Ishikawa (cell line): ENCODE measurements around the gene LCN15.
A peak's percentile ranks its signal among the peaks of the same experiment; 100 is the strongest.

Experiments used
- CEBPB ChIP-seq: IDR thresholded peaks from 2 replicates; pipeline ENCODE4 v1.6.1; 2012
- CREB1 ChIP-seq: IDR thresholded peaks from 2 replicates; pipeline ENCODE4 v1.6.1; 2012; ENCODE audit warnings: low read depth
- EGR1 ChIP-seq: IDR thresholded peaks from 2 replicates; pipeline ENCODE4 v1.6.1; 2012
- EP300 ChIP-seq: IDR thresholded peaks from 2 replicates; pipeline ENCODE4 v1.6.1; 2012; ENCODE audit warnings: borderline replicate concordance
- NFIC ChIP-seq: IDR thresholded peaks from 2 replicates; pipeline ENCODE4 v1.6.1; 2012
- RAD21 ChIP-seq: IDR thresholded peaks from 2 replicates; pipeline ENCODE4 v1.6.1; 2012; ENCODE audit warnings: low read depth
- TAF1 ChIP-seq: IDR thresholded peaks from 2 replicates; pipeline ENCODE4 v1.6.1; 2012; ENCODE audit warnings: low read depth, mild to moderate bottlenecking
- TCF12 ChIP-seq: IDR thresholded peaks from 2 replicates; pipeline ENCODE4 v1.6.1; 2012; ENCODE audit warnings: low read depth
- TEAD4 ChIP-seq: IDR thresholded peaks from 2 replicates; pipeline ENCODE4 v1.6.1; 2012
- YY1 ChIP-seq: IDR thresholded peaks from 2 replicates; pipeline ENCODE4 v1.6.1; 2012; ENCODE audit warnings: low read depth
- ZBTB7A ChIP-seq: IDR thresholded peaks from 2 replicates; pipeline ENCODE4 v1.6.1; 2012; ENCODE audit warnings: low read depth
- TF ChIP-seq, protein P1 (sequence below): IDR thresholded peaks from 2 replicates; pipeline ENCODE4 v1.6.1; 2012; ENCODE audit warnings: low read depth, mild to moderate bottlenecking
- TF ChIP-seq, protein P2 (sequence below): IDR thresholded peaks from 2 replicates; pipeline ENCODE4 v1.6.1; 2012
- TF ChIP-seq, protein P3 (sequence below): IDR thresholded peaks from 2 replicates; pipeline ENCODE4 v1.6.1; 2012

DNA sequence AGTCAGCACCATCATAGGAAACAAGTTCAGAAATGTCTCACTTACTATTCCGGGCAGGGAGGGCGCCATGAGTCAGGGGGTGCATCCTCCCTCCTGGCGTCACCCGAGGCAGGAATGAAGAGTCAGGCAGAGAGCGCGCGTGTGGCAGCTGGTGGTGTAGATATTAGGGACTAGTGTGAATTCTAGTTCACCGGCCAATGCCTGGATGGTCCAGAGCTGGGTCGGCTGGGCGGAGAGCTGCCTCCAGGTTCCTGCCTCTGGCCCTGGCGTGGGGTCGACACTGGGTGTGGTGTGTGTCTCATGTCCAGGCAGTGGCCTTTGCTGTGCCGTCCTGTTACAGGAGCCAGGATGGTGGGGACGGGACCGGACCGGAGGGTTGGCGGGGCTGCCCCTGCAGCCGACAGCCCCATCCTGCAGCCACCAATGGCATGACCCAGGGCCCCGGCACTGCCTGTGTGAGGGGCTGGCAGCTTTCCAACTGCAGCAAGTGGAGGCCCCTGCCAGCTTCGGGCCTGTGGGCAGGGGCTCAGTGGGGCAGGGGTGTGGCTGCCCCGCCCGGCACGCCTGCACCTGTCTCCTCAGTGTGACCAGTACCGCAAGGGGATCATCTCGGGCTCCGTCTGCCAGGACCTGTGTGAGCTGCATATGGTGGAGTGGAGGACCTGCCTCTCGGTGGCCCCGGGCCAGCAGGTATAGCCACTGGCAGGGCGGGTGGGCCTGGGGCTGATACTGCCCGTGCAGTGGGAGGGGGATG, 42.8 kb downstream of the LCN15 start:
- TF ChIP-seq EGR1 (no peak), NFIC (peak; percentile 62), CEBPB (no peak), EP300 (no peak), CREB1 (no peak), RAD21 (no peak), TEAD4 (no peak), ZBTB7A (no peak), YY1 (no peak), TCF12 (no peak), TAF1 (no peak)
- TF ChIP-seq, protein P1, sequence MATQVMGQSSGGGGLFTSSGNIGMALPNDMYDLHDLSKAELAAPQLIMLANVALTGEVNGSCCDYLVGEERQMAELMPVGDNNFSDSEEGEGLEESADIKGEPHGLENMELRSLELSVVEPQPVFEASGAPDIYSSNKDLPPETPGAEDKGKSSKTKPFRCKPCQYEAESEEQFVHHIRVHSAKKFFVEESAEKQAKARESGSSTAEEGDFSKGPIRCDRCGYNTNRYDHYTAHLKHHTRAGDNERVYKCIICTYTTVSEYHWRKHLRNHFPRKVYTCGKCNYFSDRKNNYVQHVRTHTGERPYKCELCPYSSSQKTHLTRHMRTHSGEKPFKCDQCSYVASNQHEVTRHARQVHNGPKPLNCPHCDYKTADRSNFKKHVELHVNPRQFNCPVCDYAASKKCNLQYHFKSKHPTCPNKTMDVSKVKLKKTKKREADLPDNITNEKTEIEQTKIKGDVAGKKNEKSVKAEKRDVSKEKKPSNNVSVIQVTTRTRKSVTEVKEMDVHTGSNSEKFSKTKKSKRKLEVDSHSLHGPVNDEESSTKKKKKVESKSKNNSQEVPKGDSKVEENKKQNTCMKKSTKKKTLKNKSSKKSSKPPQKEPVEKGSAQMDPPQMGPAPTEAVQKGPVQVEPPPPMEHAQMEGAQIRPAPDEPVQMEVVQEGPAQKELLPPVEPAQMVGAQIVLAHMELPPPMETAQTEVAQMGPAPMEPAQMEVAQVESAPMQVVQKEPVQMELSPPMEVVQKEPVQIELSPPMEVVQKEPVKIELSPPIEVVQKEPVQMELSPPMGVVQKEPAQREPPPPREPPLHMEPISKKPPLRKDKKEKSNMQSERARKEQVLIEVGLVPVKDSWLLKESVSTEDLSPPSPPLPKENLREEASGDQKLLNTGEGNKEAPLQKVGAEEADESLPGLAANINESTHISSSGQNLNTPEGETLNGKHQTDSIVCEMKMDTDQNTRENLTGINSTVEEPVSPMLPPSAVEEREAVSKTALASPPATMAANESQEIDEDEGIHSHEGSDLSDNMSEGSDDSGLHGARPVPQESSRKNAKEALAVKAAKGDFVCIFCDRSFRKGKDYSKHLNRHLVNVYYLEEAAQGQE = no peak
- TF ChIP-seq, protein P2, sequence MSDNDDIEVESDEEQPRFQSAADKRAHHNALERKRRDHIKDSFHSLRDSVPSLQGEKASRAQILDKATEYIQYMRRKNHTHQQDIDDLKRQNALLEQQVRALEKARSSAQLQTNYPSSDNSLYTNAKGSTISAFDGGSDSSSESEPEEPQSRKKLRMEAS = no peak
- TF ChIP-seq, protein P3, sequence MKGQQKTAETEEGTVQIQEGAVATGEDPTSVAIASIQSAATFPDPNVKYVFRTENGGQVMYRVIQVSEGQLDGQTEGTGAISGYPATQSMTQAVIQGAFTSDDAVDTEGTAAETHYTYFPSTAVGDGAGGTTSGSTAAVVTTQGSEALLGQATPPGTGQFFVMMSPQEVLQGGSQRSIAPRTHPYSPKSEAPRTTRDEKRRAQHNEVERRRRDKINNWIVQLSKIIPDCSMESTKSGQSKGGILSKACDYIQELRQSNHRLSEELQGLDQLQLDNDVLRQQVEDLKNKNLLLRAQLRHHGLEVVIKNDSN = no peak
